Body of pancreas (tissue), 4 donors: ENCODE measurements around the gene NCBP1.

Experiments
- POLR2A ChIP-seq, 3 donors: fragments of 450-650 bp; IDR thresholded peaks; one replicate each; pipeline ENCODE4 v1.6.1; 2016; ENCODE audit warnings: antibody characterized with exemption in 3 of 3, mild to moderate bottlenecking in 2 of 3
- TF ChIP-seq, protein P1 (sequence below), 7 experiments: fragments of 450-650 bp in 4 of 7; fragments of 200-600 bp in 3 of 7; sonication (generic) in 3 of 7; IDR thresholded peaks; one replicate each; pipeline ENCODE4 v1.5.1; 2016 to 2019; ENCODE audit warnings: antibody characterized with exemption in 7 of 7

DNA sequence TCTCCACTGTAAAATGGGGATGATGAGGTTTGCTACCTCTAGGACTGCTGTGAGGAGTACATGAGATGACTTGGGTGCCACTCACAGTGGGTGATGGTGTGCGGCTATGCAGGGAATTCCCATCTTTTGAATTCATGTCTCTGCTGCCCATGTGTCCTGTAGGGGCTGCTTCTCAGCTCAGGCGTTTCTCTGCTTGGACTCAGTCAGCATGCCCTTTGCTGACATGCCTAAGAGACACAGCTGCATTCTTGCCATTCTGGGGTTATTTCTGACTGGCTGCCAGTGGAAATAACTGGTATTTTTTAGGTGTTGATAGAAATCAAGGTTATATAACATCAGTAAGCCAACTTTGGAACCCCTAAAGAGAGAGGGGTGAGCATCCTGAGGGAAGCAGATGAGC, 87.8 kb downstream of the NCBP1 start:
- TF ChIP-seq, protein P1, sequence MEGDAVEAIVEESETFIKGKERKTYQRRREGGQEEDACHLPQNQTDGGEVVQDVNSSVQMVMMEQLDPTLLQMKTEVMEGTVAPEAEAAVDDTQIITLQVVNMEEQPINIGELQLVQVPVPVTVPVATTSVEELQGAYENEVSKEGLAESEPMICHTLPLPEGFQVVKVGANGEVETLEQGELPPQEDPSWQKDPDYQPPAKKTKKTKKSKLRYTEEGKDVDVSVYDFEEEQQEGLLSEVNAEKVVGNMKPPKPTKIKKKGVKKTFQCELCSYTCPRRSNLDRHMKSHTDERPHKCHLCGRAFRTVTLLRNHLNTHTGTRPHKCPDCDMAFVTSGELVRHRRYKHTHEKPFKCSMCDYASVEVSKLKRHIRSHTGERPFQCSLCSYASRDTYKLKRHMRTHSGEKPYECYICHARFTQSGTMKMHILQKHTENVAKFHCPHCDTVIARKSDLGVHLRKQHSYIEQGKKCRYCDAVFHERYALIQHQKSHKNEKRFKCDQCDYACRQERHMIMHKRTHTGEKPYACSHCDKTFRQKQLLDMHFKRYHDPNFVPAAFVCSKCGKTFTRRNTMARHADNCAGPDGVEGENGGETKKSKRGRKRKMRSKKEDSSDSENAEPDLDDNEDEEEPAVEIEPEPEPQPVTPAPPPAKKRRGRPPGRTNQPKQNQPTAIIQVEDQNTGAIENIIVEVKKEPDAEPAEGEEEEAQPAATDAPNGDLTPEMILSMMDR (IDR thresholded peaks at IDR 0.05), result no peak
- TF ChIP-seq POLR2A (IDR thresholded peaks at IDR 0.05), result no peak
